SK-N-SH (cell line): ENCODE results near the gene LGR5. TPM values are rescaled to one million over a fixed set of nuclear protein-coding genes. Genes with fewer than 3 reads are reported as not detected.

Experiments used
- CTCF ChIA-PET: fragments of 300-600, 350-600 bp; formaldehyde crosslinking; extraction: SDS; loops from one replicate; lab custom pipeline; 2021; lab: Yijun Ruan, JAX
- POLR2A ChIA-PET: fragments of 350-600 bp; sonication (Branson Sonifier 250); formaldehyde crosslinking; extraction: SDS; loops from one replicate; lab custom pipeline; 2020; ENCODE audit warnings: antibody characterized with exemption, inconsistent platforms; lab: Yijun Ruan, JAX
- DNase-seq: peaks from one replicate; pipeline ENCODE4 v3.0.0; 2012
- H2AFZ ChIP-seq: fragments of 200-600 bp; sonication (generic); 2 replicates; pipeline ENCODE4 v1.8.1; 2016; ENCODE audit warnings: antibody characterized with exemption, mild to moderate bottlenecking, low read depth
- H3F3A ChIP-seq: fragments of 200-600 bp; sonication (generic); replicated peaks from 2 replicates; pipeline ENCODE3; 2016; ENCODE audit warnings: antibody characterized with exemption, mild to moderate bottlenecking; ENCODE audit not compliant: insufficient read depth
- H3K27ac ChIP-seq, 2 experiments: fragments of 200-500 bp in 1 of 2; fragments of 200-600 bp in 1 of 2; sonication (Bioruptor generic) in 1 of 2; sonication (generic), shearing (Covaris generic) in 1 of 2; 2 replicates each; pipeline versions ENCODE4 v1.5.1 to v1.6.1; 2014 to 2016; ENCODE audit warnings: low read depth in 2 of 2, inconsistent platforms in 1 of 2, low read length in 1 of 2, mild to moderate bottlenecking in 1 of 2, mixed read lengths in 1 of 2
- H3K27me3 ChIP-seq: fragments of 200-600 bp; sonication (generic), shearing (Covaris generic); 2 replicates; pipeline ENCODE4 v1.6.1; 2016; ENCODE audit warnings: mixed run types; ENCODE audit not compliant: insufficient read depth
- H3K36me3 ChIP-seq, 2 experiments: fragments of 200-500 bp in 1 of 2; fragments of 200-600 bp in 1 of 2; sonication (Bioruptor generic) in 1 of 2; sonication (generic) in 1 of 2; replicated peaks in 1 of 2; 2 replicates each; pipeline versions ENCODE3 to v1.5.1; 2014 to 2016; ENCODE audit warnings: low read length in 1 of 2, mild to moderate bottlenecking in 1 of 2; ENCODE audit not compliant: insufficient read depth in 2 of 2, control insufficient read depth in 1 of 2
- H3K4me1 ChIP-seq, 2 experiments: fragments of 200-500 bp in 1 of 2; fragments of 200-600 bp in 1 of 2; sonication (Bioruptor generic) in 1 of 2; sonication (generic), shearing (Covaris generic) in 1 of 2; 2 replicates each; pipeline versions ENCODE4 v1.5.1 to v1.6.1; 2014 to 2016; ENCODE audit warnings: low read depth in 1 of 2, low read length in 1 of 2, mixed run types in 1 of 2; ENCODE audit not compliant: insufficient read depth in 2 of 2, control insufficient read depth in 1 of 2
- H3K4me2 ChIP-seq: fragments of 200-600 bp; sonication (generic), shearing (Covaris generic); 2 replicates; pipeline ENCODE4 v1.6.1; 2017; ENCODE audit warnings: mixed run types
- H3K4me3 ChIP-seq, 2 experiments: fragments of 200-500 bp in 1 of 2; fragments of 200-600 bp in 1 of 2; sonication (Bioruptor generic) in 1 of 2; sonication (generic), shearing (Covaris generic) in 1 of 2; 2 replicates each; pipeline versions ENCODE4 v1.5.1 to v1.8.1; 2014 to 2016; ENCODE audit warnings: low read depth in 2 of 2, inconsistent platforms in 1 of 2, low read length in 1 of 2, mild to moderate bottlenecking in 1 of 2, mixed read lengths in 1 of 2, moderate library complexity in 1 of 2
- H3K79me2 ChIP-seq: fragments of 200-600 bp; sonication (generic); 2 replicates; pipeline ENCODE4 v1.8.1; 2017; ENCODE audit warnings: mild to moderate bottlenecking; ENCODE audit not compliant: insufficient read depth
- H3K9ac ChIP-seq: fragments of 200-600 bp; sonication (generic); 2 replicates; pipeline ENCODE4 v1.6.1; 2017; ENCODE audit warnings: mixed run types
- H3K9me2 ChIP-seq: fragments of 200-600 bp; sonication (generic); 2 replicates; pipeline ENCODE4 v1.6.1; 2017; ENCODE audit warnings: mixed run types
- H3K9me3 ChIP-seq: fragments of 200-600 bp; sonication (generic); 2 replicates; pipeline ENCODE4 v1.6.1; 2017; ENCODE audit warnings: mixed run types, mild to moderate bottlenecking, moderate library complexity
- H4K20me1 ChIP-seq: fragments of 200-600 bp; sonication (generic); 2 replicates; pipeline ENCODE4 v1.6.1; 2017; ENCODE audit warnings: mild to moderate bottlenecking, mixed run types; ENCODE audit not compliant: insufficient read depth
- EP300 ChIP-seq, 2 experiments: IDR thresholded peaks; 2 replicates each; pipeline versions ENCODE4 v1.4.0 to v1.6.1; 2012; ENCODE audit warnings: borderline replicate concordance in 1 of 2, low read depth in 1 of 2, low read length in 1 of 2
- EZH2phosphoT487 ChIP-seq: fragments of 200-600 bp; sonication (generic); IDR thresholded peaks from 2 replicates; pipeline ENCODE4 v1.6.1; 2017; ENCODE audit warnings: low read depth, mixed run types, mild to moderate bottlenecking, antibody characterized with exemption, moderate library complexity, borderline replicate concordance
- FOXJ3 ChIP-seq: sonication (generic); formaldehyde crosslinking; IDR thresholded peaks from 2 replicates; pipeline ENCODE4 v1.5.1; 2020; ENCODE audit warnings: mild to moderate bottlenecking, missing genetic modification reagents
- FOXM1 ChIP-seq: IDR thresholded peaks from 2 replicates; pipeline ENCODE4 v1.4.0; 2012; ENCODE audit warnings: low read depth, mild to moderate bottlenecking
- GATA2 ChIP-seq: sonication (generic); formaldehyde crosslinking; IDR thresholded peaks from 2 replicates; pipeline ENCODE4 v1.5.0; 2020; ENCODE audit warnings: mild to moderate bottlenecking, missing genetic modification reagents
- JUND ChIP-seq: IDR thresholded peaks from 2 replicates; pipeline ENCODE4 v1.4.0; 2012
- RCOR1 ChIP-seq: fragments of 150-350 bp; IDR thresholded peaks from 2 replicates; pipeline ENCODE4 v1.6.1; 2017; ENCODE audit warnings: antibody characterized with exemption, low read length
- RFX5 ChIP-seq: IDR thresholded peaks from 2 replicates; pipeline ENCODE4 v1.6.1; 2012; ENCODE audit warnings: mild to moderate bottlenecking, improper control_type of control experiment, low read length
- RXRA ChIP-seq: IDR thresholded peaks from 2 replicates; pipeline ENCODE4 v1.4.0; 2012; ENCODE audit warnings: low read depth, mild to moderate bottlenecking, borderline replicate concordance
- SMC3 ChIP-seq: IDR thresholded peaks from 2 replicates; pipeline ENCODE4 v1.6.1; 2012; ENCODE audit warnings: low read depth, low read length, improper control_type of control experiment
- YY1 ChIP-seq: IDR thresholded peaks from 2 replicates; pipeline ENCODE4 v1.4.0; 2012; ENCODE audit warnings: low read depth, mild to moderate bottlenecking
- WGBS: methylation state at CpG from one replicate; pipeline ENCODE4 v1.1.6; 2017; ENCODE audit warnings: low lambda C conversion rate; 5-methylcytosine and 5-hydroxymethylcytosine counted together
- polyA plus RNA-seq, 3 experiments: library from polyadenylated mRNA; depleted of rRNA; stranded (reverse); fragments of >200 nt; gene quantifications; 2 replicates each; pipeline ENCODE4 v1.2.3, GENCODE V29; 2012
- TF ChIP-seq, protein P1 (sequence below): IDR thresholded peaks from 2 replicates; pipeline ENCODE4; 2012
- TF ChIP-seq, protein P2 (sequence below): fragments of 200-600 bp; sonication (generic); IDR thresholded peaks from 2 replicates; pipeline ENCODE4 v1.6.1; 2017; ENCODE audit warnings: antibody characterized with exemption, mild to moderate bottlenecking, moderate library complexity

LGR5 gene
- polyA plus RNA-seq, 1 of the 3 experiments (the other 2 are of a cell fraction): 1.4 TPM

DNA sequence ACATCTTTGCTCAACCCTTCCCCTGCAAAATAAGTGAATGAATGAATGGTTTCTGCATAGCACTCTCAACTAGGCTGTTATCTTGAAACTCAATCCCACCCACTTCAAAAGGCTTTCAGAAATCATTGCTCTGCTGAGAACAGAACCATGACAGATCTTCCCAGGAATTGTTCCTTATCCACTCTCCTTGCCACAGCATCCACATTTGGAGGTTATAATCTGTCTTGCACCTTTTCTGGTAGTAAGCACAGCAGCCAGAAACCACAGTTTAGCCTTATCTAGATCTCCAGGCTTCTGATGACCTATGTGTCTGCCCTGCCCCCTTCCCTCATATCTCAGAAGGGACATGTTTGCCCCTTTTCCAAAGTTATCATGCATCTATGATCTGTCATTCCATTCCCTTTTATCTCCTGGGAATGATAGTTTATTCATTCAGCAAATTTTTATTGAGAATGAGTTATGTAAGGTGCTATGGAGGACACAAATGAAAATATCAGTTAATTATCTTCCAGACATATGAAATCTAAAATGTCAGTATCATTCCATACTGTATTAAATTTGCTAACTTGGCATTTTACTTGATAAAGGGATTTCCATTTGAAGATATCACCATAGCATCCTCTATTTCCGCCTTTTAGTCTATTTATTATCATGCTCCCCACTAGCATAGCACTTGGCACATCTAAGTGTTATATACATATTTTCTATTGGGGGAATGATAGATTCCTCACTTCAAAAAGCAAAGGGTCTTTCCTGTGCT is 21.4 kb downstream of the LGR5 start:
- WGBS: 49% methylated on average over 1 of the region's 1 CpG
- Histone ChIP-seq H3K9ac (no peak overlapping the region), H3K36me3 (no peaks in the 10 kb centered on the region), H2AFZ (no peak overlapping the region), H4K20me1 (no peaks in the 10 kb centered on the region), H3K4me1 (peaks cover 0 to 5% of the 10 kb centered on the region in 2 experiments; a peak in 2 of 4 replicates), H3K27me3 (no peaks in the 10 kb centered on the region), H3K9me3 (no peaks in the 10 kb centered on the region), H3K79me2 (no peaks in the 10 kb centered on the region), H3K4me3 (no peak overlapping the region), H3K27ac (no peak overlapping the region), H3F3A (no peaks in the 10 kb centered on the region), H3K4me2 (no peak overlapping the region), H3K9me2 (no peaks in the 10 kb centered on the region)
- DNase-seq: no peak
- ChIA-PET CTCF (interaction anchor here (1.3 to 1.4 kb wide), 2 partner anchors 18 to 19 kb away, joined by 3 to 5 read pairs; no protein-coding TSS in a partner anchor), POLR2A (no interaction called here)
- no peak for TF ChIP-seq EZH2phosphoT487

DNA sequence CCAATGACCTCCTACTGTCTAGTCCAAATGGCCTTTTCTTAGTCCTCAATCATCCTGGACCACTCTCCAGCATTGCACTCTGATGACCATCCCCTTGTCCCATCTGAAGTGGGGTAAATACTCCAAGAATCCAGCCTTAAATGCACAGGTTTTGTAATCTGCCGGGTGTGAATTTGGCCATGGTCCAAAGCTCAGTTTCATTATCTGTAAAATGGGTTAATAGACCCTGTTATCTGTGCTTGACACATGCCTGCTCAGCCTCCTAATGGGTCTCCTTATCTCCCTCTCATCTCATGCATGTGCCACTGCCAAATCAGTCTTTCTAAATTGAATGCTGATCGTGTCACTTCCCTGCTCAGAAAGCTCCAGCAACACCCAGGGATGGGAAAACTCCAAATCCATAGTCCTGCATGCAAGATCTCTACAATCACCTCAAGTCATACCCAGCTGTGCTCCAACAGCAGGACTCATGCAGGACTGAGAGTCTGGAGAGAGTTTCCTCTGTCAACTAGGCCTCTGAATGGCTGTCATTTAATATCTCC is 22.3 kb downstream of the LGR5 start:
- no peak overlapping the region for H3K4me3 ChIP-seq
- POLR2A ChIA-PET: no interaction called here
- peaks cover 0 to 5% of the 10 kb centered on the region in 2 experiments; a peak in 2 of 4 replicates for H3K4me1 ChIP-seq
- H3K9me3 ChIP-seq: no peaks in the 10 kb centered on the region
- H3K36me3 ChIP-seq: no peaks in the 10 kb centered on the region
- WGBS: 16% methylated on average over 2 of the region's 2 CpGs
- H3K27me3 ChIP-seq: no peaks in the 10 kb centered on the region
- H3F3A ChIP-seq: no peaks in the 10 kb centered on the region
- H4K20me1 ChIP-seq: no peaks in the 10 kb centered on the region
- DNase-seq: peak; percentile 9
- no peak overlapping the region for H3K27ac ChIP-seq
- H3K9ac ChIP-seq: no peak overlapping the region
- H3K79me2 ChIP-seq: no peaks in the 10 kb centered on the region
- H2AFZ ChIP-seq: no peak overlapping the region
- no peaks in the 10 kb centered on the region for H3K9me2 ChIP-seq
- no peak overlapping the region for H3K4me2 ChIP-seq
- CTCF ChIA-PET: interaction anchor here (0.8 to 2.0 kb wide), 5 partner anchors 13 to 88 kb away, joined by 3 to 5 read pairs (median 3); no protein-coding TSS in a partner anchor
- TF ChIP-seq GATA2 (CRISPR knock-in tag) (peak; percentile 44; the same call in 1 of the 2 replicates), RCOR1 (0 out of 2 replicates have a peak, but pooled peaks have one; percentile 8), RXRA (no peak), FOXM1 (no peak)
- TF ChIP-seq, all 33 proteins: peak for 2

DNA sequence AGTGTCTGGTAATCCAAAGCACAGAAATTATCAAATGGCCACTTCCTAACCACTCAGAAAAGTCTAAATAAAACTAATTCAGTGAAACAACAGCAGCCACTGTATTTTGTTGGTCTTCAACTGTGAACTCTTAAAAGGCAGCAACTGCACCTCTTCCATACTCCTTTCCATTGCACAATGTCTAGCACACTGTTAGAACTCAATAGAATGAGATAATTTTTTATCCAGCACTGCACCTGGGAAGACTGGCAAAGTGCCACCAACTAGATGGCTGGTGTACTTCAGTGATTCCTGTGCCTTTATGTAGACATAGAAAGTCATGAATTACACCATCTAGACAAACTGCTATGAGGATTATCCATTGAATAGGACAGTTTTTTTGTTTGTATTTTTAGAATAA is 26.2 kb downstream of the LGR5 start:
- H3K4me3 ChIP-seq: no peak overlapping the region
- no peak overlapping the region for H3K27ac ChIP-seq
- H3K9me3 ChIP-seq: no peaks in the 10 kb centered on the region
- H3K9me2 ChIP-seq: no peaks in the 10 kb centered on the region
- H3K4me1 ChIP-seq: peaks cover 0 to 3% of the 10 kb centered on the region in 2 experiments; a peak in 2 of 4 replicates
- H3F3A ChIP-seq: no peaks in the 10 kb centered on the region
- POLR2A ChIA-PET: no interaction called here
- no peaks in the 10 kb centered on the region for H3K79me2 ChIP-seq
- no peak overlapping the region for H2AFZ ChIP-seq
- no peak for DNase-seq
- no peaks in the 10 kb centered on the region for H3K36me3 ChIP-seq
- CTCF ChIA-PET: no interaction called here
- H4K20me1 ChIP-seq: no peaks in the 10 kb centered on the region
- H3K4me2 ChIP-seq: no peak overlapping the region
- H3K27me3 ChIP-seq: no peaks in the 10 kb centered on the region
- no peak overlapping the region for H3K9ac ChIP-seq
- TF ChIP-seq, protein P1, sequence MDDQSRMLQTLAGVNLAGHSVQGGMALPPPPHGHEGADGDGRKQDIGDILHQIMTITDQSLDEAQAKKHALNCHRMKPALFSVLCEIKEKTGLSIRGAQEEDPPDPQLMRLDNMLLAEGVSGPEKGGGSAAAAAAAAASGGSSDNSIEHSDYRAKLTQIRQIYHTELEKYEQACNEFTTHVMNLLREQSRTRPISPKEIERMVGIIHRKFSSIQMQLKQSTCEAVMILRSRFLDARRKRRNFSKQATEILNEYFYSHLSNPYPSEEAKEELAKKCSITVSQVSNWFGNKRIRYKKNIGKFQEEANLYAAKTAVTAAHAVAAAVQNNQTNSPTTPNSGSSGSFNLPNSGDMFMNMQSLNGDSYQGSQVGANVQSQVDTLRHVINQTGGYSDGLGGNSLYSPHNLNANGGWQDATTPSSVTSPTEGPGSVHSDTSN: no peak
- no peak for TF ChIP-seq FOXJ3 (CRISPR knock-in tag)
- no peak for TF ChIP-seq RFX5
- no peak for TF ChIP-seq JUND
- no peak for TF ChIP-seq EP300 (IDR thresholded peaks at IDR 0.05; ENCODE audit: borderline replicate concordance in 1 of 2, low read depth in 1 of 2, low read length in 1 of 2)
- TF ChIP-seq YY1: no peak
- no peak for TF ChIP-seq EZH2phosphoT487
- TF ChIP-seq SMC3: no peak
- TF ChIP-seq RCOR1: no peak
- TF ChIP-seq, protein P2, sequence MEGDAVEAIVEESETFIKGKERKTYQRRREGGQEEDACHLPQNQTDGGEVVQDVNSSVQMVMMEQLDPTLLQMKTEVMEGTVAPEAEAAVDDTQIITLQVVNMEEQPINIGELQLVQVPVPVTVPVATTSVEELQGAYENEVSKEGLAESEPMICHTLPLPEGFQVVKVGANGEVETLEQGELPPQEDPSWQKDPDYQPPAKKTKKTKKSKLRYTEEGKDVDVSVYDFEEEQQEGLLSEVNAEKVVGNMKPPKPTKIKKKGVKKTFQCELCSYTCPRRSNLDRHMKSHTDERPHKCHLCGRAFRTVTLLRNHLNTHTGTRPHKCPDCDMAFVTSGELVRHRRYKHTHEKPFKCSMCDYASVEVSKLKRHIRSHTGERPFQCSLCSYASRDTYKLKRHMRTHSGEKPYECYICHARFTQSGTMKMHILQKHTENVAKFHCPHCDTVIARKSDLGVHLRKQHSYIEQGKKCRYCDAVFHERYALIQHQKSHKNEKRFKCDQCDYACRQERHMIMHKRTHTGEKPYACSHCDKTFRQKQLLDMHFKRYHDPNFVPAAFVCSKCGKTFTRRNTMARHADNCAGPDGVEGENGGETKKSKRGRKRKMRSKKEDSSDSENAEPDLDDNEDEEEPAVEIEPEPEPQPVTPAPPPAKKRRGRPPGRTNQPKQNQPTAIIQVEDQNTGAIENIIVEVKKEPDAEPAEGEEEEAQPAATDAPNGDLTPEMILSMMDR: no peak
